Esophagus squamous epithelium (tissue), 5 donors: ENCODE measurements around the gene PRKCE. TPM values are rescaled to one million over a fixed set of nuclear protein-coding genes. Genes with fewer than 3 reads are reported as not detected.
A peak's percentile ranks its signal among the peaks of the same experiment; 100 is the strongest.

Experiments
- DNase-seq: peaks from one replicate; lab custom pipeline; 2025; lab: John Stamatoyannopoulos, UW
- H3K27ac ChIP-seq, 4 donors: fragments of 200-600 bp; sonication (generic); one replicate each; pipeline ENCODE4 v1.5.1; 2016 to 2019; ENCODE audit warnings: mild to moderate bottlenecking in 1 of 4
- H3K27me3 ChIP-seq, 4 donors: fragments of 200-600 bp; sonication (generic); 1 replicate in 3 of 4; 2 replicates in 1 of 4; pipeline versions ENCODE4 v1.5.1 to v1.6.0; 2017 to 2021; ENCODE audit warnings: antibody characterized with exemption in 1 of 4
- H3K36me3 ChIP-seq, 3 donors: fragments of 200-600 bp; sonication (generic); one replicate each; pipeline ENCODE4 v1.5.1; 2016 to 2019
- H3K4me1 ChIP-seq, 3 donors: fragments of 200-600 bp; sonication (generic); one replicate each; pipeline ENCODE4 v1.5.1; 2017 to 2019
- H3K4me3 ChIP-seq, 4 donors: fragments of 200-600 bp; sonication (generic); 1 replicate in 3 of 4; 2 replicates in 1 of 4; pipeline ENCODE4 v1.5.1; 2016 to 2019; ENCODE audit warnings: mild to moderate bottlenecking in 2 of 4, moderate library complexity in 1 of 4
- H3K9me3 ChIP-seq, 3 donors: fragments of 200-600 bp; sonication (generic); one replicate each; pipeline ENCODE4 v1.5.1; 2016 to 2019
- CTCF ChIP-seq, 6 experiments: fragments of 450-650 bp in 4 of 6; fragments of 200-600 bp in 2 of 6; sonication (generic) in 2 of 6; IDR thresholded peaks; one replicate each; pipeline ENCODE4 v1.5.1; 2016 to 2019; ENCODE audit warnings: antibody characterized with exemption in 6 of 6, mild to moderate bottlenecking in 4 of 6, moderate library complexity in 4 of 6
- POLR2A ChIP-seq, 4 donors: fragments of 450-650 bp; IDR thresholded peaks; one replicate each; pipeline ENCODE4 v1.6.1; 2017; ENCODE audit warnings: antibody characterized with exemption in 4 of 4, mild to moderate bottlenecking in 4 of 4, moderate library complexity in 3 of 4
- whole genome bisulfite sequencing, 2 donors: methylation state at CpG; one replicate each; pipeline ENCODE4 v1.1.5; 2018; 5-methylcytosine and 5-hydroxymethylcytosine counted together
- intact Hi-C: fragments of 100-400 bp; cut with DNase I; formaldehyde crosslinking; loops from one replicate; pipeline ENCODE4 v1.15.0; 2022
- total RNA-seq, 4 donors: library from RNA; depleted of rRNA; stranded (reverse); fragments of >200 nt; gene quantifications; one replicate each; pipeline ENCODE4 v1.1.0, GENCODE V29; 2016
- donor health status: DM: yes; HTN: yes; CAD: no.

The PRKCE gene
- total RNA-seq, 4 donors from 2014 or later: 6.5 to 13.7 (median 9.9) TPM

GRCh38 chr2:45610281-45611019 lies 41.0 kb upstream of the PRKCE start:
- 1% methylated on average over 15 to 22 of the region's 23 CpGs for WGBS, 2 donors
- TF ChIP-seq POLR2A (IDR thresholded peaks at IDR 0.05): no peak
- TF ChIP-seq CTCF (IDR thresholded peaks at IDR 0.05): peak in 2 of 6 experiments; percentile 2 to 27
- H3K27ac ChIP-seq: peak overlapping the region; percentile 78 to 97 (median 85)
- peaks cover 6 to 40% (median 10%) of the 10 kb centered on the region in 3 donors for H3K4me1 ChIP-seq
- H3K4me3 ChIP-seq: peak overlapping the region; percentile 56 to 93 (median 68)
- no peak for DNase-seq
- intact Hi-C loops: no loop called here
- H3K9me3 ChIP-seq: no peaks in the 10 kb centered on the region
- H3K27me3 ChIP-seq: no peaks in the 10 kb centered on the region
- peaks cover 0 to under 1% (median 0%) of the 10 kb centered on the region in 3 donors for H3K36me3 ChIP-seq

- intact Hi-C loops: no loop called here
- DNase-seq: peak; percentile 46
- Histone ChIP-seq H3K4me3 (peak within 1 kb of the TSS; percentile 56 to 93 (median 68)), H3K27me3 (no peaks in the 10 kb centered on the region), H3K27ac (peak within 1 kb of the TSS; percentile 78 to 97 (median 85)), H3K36me3 (no peaks in the 10 kb centered on the region), H3K4me1 (peaks cover 6 to 40% (median 10%) of the 10 kb centered on the region in 3 donors), H3K9me3 (no peaks in the 10 kb centered on the region)
- TF ChIP-seq CTCF (IDR thresholded peaks at IDR 0.05) (no peak), POLR2A (IDR thresholded peaks at IDR 0.05) (peak in 2 of 4 donors; percentile 36 to 70)
- 3 to 9% methylated on average over 10 to 25 of the region's 44 CpGs for WGBS, 2 donors
These were observed 40.2 kb upstream of the PRKCE start, which contains the start of gene SRBD1 for GRCh38 chr2:45611020-45611859. TSS of gene SRBD1 (minus strand) at chr2:45611267. CDS start at chr2:45605441, 5,826 bp downstream.

- Histone ChIP-seq H3K27ac (peak overlapping the region in 3 of 4 donors; percentile 4 to 97 (median 78)), H3K4me3 (no peak overlapping the region), H3K27me3 (no peaks in the 10 kb centered on the region), H3K9me3 (no peaks in the 10 kb centered on the region), H3K4me1 (peaks cover 6 to 48% (median 10%) of the 10 kb centered on the region in 3 donors), H3K36me3 (no peaks in the 10 kb centered on the region)
- TF ChIP-seq POLR2A (IDR thresholded peaks at IDR 0.05) (no peak), CTCF (IDR thresholded peaks at IDR 0.05) (no peak)
- WGBS, 2 donors: 60 to 61% methylated on average over 2 of the region's 2 CpGs
- intact Hi-C loops: no loop called here
- DNase-seq: no peak
These were observed 39.2 kb upstream of the PRKCE start for GRCh38 chr2:45612285-45612684.

GRCh38 chr2:45612731-45613130 lies 38.7 kb upstream of the PRKCE start:
- H3K9me3 ChIP-seq: no peaks in the 10 kb centered on the region
- no peak for DNase-seq
- no peaks in the 10 kb centered on the region for H3K27me3 ChIP-seq
- no peak for TF ChIP-seq CTCF (IDR thresholded peaks at IDR 0.05)
- no peak for TF ChIP-seq POLR2A (IDR thresholded peaks at IDR 0.05)
- 37 to 39% methylated on average over 2 of the region's 2 CpGs for WGBS, 2 donors
- H3K36me3 ChIP-seq: no peaks in the 10 kb centered on the region
- no peak overlapping the region for H3K4me3 ChIP-seq
- H3K27ac ChIP-seq: peak overlapping the region in 1 of 4 donors; percentile 4
- H3K4me1 ChIP-seq: peaks cover 6 to 52% (median 10%) of the 10 kb centered on the region in 3 donors
- intact Hi-C loops: no loop called here
